ENCODE results near the gene SOCS1. TPM values are rescaled to one million over a fixed set of nuclear protein-coding genes. Genes with fewer than 3 reads are reported as not detected.
A peak's percentile ranks its signal among the peaks of the same experiment; 100 is the strongest.

Gene SOCS1
- total and polyA plus RNA-seq, 2 donors (not counting 3 experiments of a cell fraction or from before 2014, with no cell fraction given), result 1.1 to 1.7 TPM

GRCh38 chr16:11219178-11219577, 36.8 kb downstream of the SOCS1 start:
- Histone ChIP-seq H3K4me2 (ENCODE audit: insufficient read depth, low read length) (no peak overlapping the region), H3K27me3 (ENCODE audit: control insufficient read depth in 2 of 2, insufficient read depth in 2 of 2, low read length in 2 of 2) (no peaks in the 10 kb centered on the region), H3K9ac (replicated peaks; ENCODE audit: extremely low read depth, insufficient read depth, low read length) (no peak overlapping the region), H3K27ac (ENCODE audit: insufficient read depth, low read depth, low read length) (no peak overlapping the region), H3K4me3 (replicated peaks in 1 of 3; ENCODE audit: insufficient read depth in 1 of 3, low read depth in 1 of 3, low read length in 3 of 3) (no peak overlapping the region), H3K79me2 (ENCODE audit: control insufficient read depth, insufficient read depth, low read length) (no peaks in the 10 kb centered on the region), H3K36me3 (ENCODE audit: control insufficient read depth in 2 of 2, extremely low read depth in 1 of 2, insufficient read depth in 2 of 2, low read length in 2 of 2) (no peaks in the 10 kb centered on the region), H4K20me1 (replicated peaks; ENCODE audit: control insufficient read depth, extremely low read depth, insufficient read depth, low read length) (no peaks in the 10 kb centered on the region), H3K9me3 (replicated peaks; ENCODE audit: control insufficient read depth, insufficient read depth, low read length) (no peaks in the 10 kb centered on the region), H3K4me1 (ENCODE audit: control insufficient read depth, extremely low read depth, insufficient read depth, low read length) (no peaks in the 10 kb centered on the region), H3K9me1 (replicated peaks; ENCODE audit: control insufficient read depth, extremely low read depth, insufficient read depth, low read length) (no peaks in the 10 kb centered on the region), H2AFZ (ENCODE audit: low read depth, low read length) (no peak overlapping the region)
- dilution Hi-C loops (cut with MboI; ENCODE audit: extremely low pct_ligation_motif_present, low sequenced_read_pairs), result no loop called here
- no peak for FAIRE-seq
- no peak for TF ChIP-seq CTCF (IDR thresholded peaks at IDR 0.05; ENCODE audit: extremely low read depth in 1 of 2, insufficient read depth in 1 of 2, low read depth in 1 of 2, low read length in 2 of 2)
- no peak for TF ChIP-seq FOS (IDR thresholded peaks at IDR 0.05; ENCODE audit: borderline replicate concordance, insufficient read depth, low read length)
- TF ChIP-seq JUN (IDR thresholded peaks at IDR 0.05; ENCODE audit: borderline replicate concordance, insufficient read depth, insufficient read length, low read depth), result no peak
- no peak for TF ChIP-seq GATA2 (IDR thresholded peaks at IDR 0.05; ENCODE audit: insufficient read depth, insufficient read length, low read depth, low read length)
- no peak for TF ChIP-seq MAX (IDR thresholded peaks at IDR 0.05; ENCODE audit: insufficient read depth, insufficient read length)
- DNase-seq (ENCODE audit: low read depth, low spot score), result no peak
- intact Hi-C loops (cut with micrococcal nuclease), result no loop called here
- CTCF ChIA-PET, result interaction anchor here (1.2 to 2.2 kb wide), 5 partner anchors 10 to 158 kb away, joined by 3 to 13 read pairs (median 4); no protein-coding TSS in a partner anchor
- POLR2A ChIA-PET, result no interaction called here
- BruUV-seq (replicated peaks), result no TSS peak

- no peaks in the 10 kb centered on the region for H3K4me1 ChIP-seq (ENCODE audit: control insufficient read depth, extremely low read depth, insufficient read depth, low read length)
- TF ChIP-seq POLR2AphosphoS5 (IDR thresholded peaks at IDR 0.05; ENCODE audit: insufficient read depth, low read depth, low read length) (no peak), EZH2 (IDR thresholded peaks at IDR 0.05; ENCODE audit: borderline replicate concordance, low read depth, low read length, severe bottlenecking) (no peak), CTCF (IDR thresholded peaks at IDR 0.05; ENCODE audit: extremely low read depth in 1 of 2, insufficient read depth in 1 of 2, low read depth in 1 of 2, low read length in 2 of 2) (peak; percentile 34 to 44), MAX (IDR thresholded peaks at IDR 0.05; ENCODE audit: insufficient read depth, insufficient read length) (no peak)
- dilution Hi-C loops (cut with MboI; ENCODE audit: extremely low pct_ligation_motif_present, low sequenced_read_pairs) (no loop called here), intact Hi-C loops (cut with micrococcal nuclease) (no loop called here)
- FAIRE-seq (no peak), DNase-seq (ENCODE audit: low read depth, low spot score) (no peak)
- no peak overlapping the region for H3K27ac ChIP-seq (ENCODE audit: insufficient read depth, low read depth, low read length)
- no peaks in the 10 kb centered on the region for H4K20me1 ChIP-seq (replicated peaks; ENCODE audit: control insufficient read depth, extremely low read depth, insufficient read depth, low read length)
- H3K9ac ChIP-seq (replicated peaks; ENCODE audit: extremely low read depth, insufficient read depth, low read length), result no peak overlapping the region
- H3K4me2 ChIP-seq (ENCODE audit: insufficient read depth, low read length), result no peak overlapping the region
- H3K79me2 ChIP-seq (ENCODE audit: control insufficient read depth, insufficient read depth, low read length), result no peaks in the 10 kb centered on the region
- no peaks in the 10 kb centered on the region for H3K27me3 ChIP-seq (ENCODE audit: control insufficient read depth in 2 of 2, insufficient read depth in 2 of 2, low read length in 2 of 2)
- POLR2A ChIA-PET, result no interaction called here
- H3K9me3 ChIP-seq (replicated peaks; ENCODE audit: control insufficient read depth, insufficient read depth, low read length), result no peaks in the 10 kb centered on the region
- no peak overlapping the region for H3K4me3 ChIP-seq (replicated peaks in 1 of 3; ENCODE audit: insufficient read depth in 1 of 3, low read depth in 1 of 3, low read length in 3 of 3)
- H3K36me3 ChIP-seq (ENCODE audit: control insufficient read depth in 2 of 2, extremely low read depth in 1 of 2, insufficient read depth in 2 of 2, low read length in 2 of 2), result no peaks in the 10 kb centered on the region
- no peaks in the 10 kb centered on the region for H3K9me1 ChIP-seq (replicated peaks; ENCODE audit: control insufficient read depth, extremely low read depth, insufficient read depth, low read length)
- BruUV-seq (replicated peaks), result no TSS peak
- CTCF ChIA-PET, result interaction anchor here (1.2 to 2.2 kb wide), 6 partner anchors 10 to 157 kb away, joined by 3 to 13 read pairs (median 4); no protein-coding TSS in a partner anchor
- H2AFZ ChIP-seq (ENCODE audit: low read depth, low read length), result no peak overlapping the region
These were observed 37.4 kb downstream of the SOCS1 start for GRCh38 chr16:11218604-11218962.
